ENCODE data around the gene PBXIP1.

DNA sequence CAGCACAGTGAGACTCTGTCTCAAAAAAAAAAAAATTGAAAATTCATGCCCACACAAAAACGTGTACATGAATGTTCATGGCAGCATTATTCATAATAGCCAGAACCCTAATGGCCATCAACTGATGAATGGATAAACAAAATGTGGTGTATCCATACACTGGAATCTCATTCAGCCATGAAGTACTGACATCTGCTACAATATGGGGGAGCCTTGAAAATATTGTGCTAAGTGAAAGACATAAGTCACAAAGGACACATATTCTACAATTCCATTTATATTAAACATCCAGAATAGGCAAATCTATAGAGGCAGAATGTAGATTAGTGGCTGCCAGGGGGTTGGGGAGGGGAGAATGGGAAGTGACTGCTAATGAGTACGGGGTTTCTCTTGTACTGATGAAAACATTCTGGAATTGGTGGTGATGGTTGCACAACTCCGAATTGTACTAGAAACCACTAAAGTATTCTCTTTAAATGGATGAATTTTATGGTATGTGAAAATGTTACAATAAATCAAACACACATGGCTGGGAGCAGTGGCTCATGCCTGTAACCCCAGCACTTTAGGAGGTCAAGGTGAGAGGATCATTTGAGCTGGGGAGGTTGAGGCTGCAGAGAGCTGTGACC, 52.8 kb downstream of the PBXIP1 start:
- no peak for TF ChIP-seq CTCF (IDR thresholded peaks at IDR 0.05; ENCODE audit: poor library complexity)
- no peak for TF ChIP-seq EZH2 (IDR thresholded peaks at IDR 0.05; ENCODE audit: borderline replicate concordance)

Data from hepatocyte (in vitro differentiated cells).